Measurements from ENCODE around the gene RASSF5.
A peak's percentile ranks its signal among the peaks of the same experiment; 100 is the strongest.

The RASSF5 gene

GRCh38 chr1:206573762-206574161 lies 66.4 kb downstream of the RASSF5 start:
- H3K9me3 ChIP-seq (ENCODE audit: insufficient read depth, low read length, severe bottlenecking), result no peaks in the 10 kb centered on the region
- H3K27me3 ChIP-seq (ENCODE audit: insufficient read depth, low read length, poor library complexity), result no peaks in the 10 kb centered on the region
- peaks cover 29% of the 10 kb centered on the region for H3K4me1 ChIP-seq (ENCODE audit: insufficient read depth, low read length)
- no peak overlapping the region for H3K9ac ChIP-seq (ENCODE audit: low read depth, low read length)
- peaks cover 50% of the 10 kb centered on the region for H3K36me3 ChIP-seq (ENCODE audit: insufficient read depth, low read length)
- peak overlapping the region; percentile 54 for H3K27ac ChIP-seq (ENCODE audit: low read length)
- H3K4me3 ChIP-seq (ENCODE audit: low read depth in 1 of 2, low read length in 2 of 2), result no peak overlapping the region
- DNase-seq, result no peak
- H4K20me1 ChIP-seq (ENCODE audit: insufficient read depth, low read length), result peaks cover 41% of the 10 kb centered on the region
- H3K79me2 ChIP-seq (ENCODE audit: insufficient read depth, low read length), result peaks cover 98% of the 10 kb centered on the region
- no peak for ATAC-seq (ENCODE audit: insufficient read depth, low read depth)
- H2AFZ ChIP-seq (ENCODE audit: low read depth, low read length), result no peak overlapping the region
- H3K4me2 ChIP-seq (ENCODE audit: insufficient read depth, low read length), result no peak overlapping the region
- TF ChIP-seq EZH2 (IDR thresholded peaks at IDR 0.05; ENCODE audit: borderline replicate concordance, low read depth, low read length, severe bottlenecking) (no peak), CTCF (IDR thresholded peaks at IDR 0.05; ENCODE audit: borderline replicate concordance, extremely low read depth, low read length, poor library complexity, severe bottlenecking) (no peak)

GRCh38 chr1:206575165-206575893 lies 68.0 kb downstream of the RASSF5 start:
- Histone ChIP-seq H3K9ac (ENCODE audit: low read depth, low read length) (no peak overlapping the region), H3K4me3 (ENCODE audit: low read depth in 1 of 2, low read length in 2 of 2) (no peak overlapping the region), H3K4me2 (ENCODE audit: insufficient read depth, low read length) (peak overlapping the region; percentile 34), H3K9me3 (ENCODE audit: insufficient read depth, low read length, severe bottlenecking) (no peaks in the 10 kb centered on the region), H3K36me3 (ENCODE audit: insufficient read depth, low read length) (peaks cover 50% of the 10 kb centered on the region), H3K27ac (ENCODE audit: low read length) (peak overlapping the region; percentile 54), H3K79me2 (ENCODE audit: insufficient read depth, low read length) (peaks cover 99% of the 10 kb centered on the region), H4K20me1 (ENCODE audit: insufficient read depth, low read length) (peaks cover 44% of the 10 kb centered on the region), H2AFZ (ENCODE audit: low read depth, low read length) (no peak overlapping the region), H3K27me3 (ENCODE audit: insufficient read depth, low read length, poor library complexity) (no peaks in the 10 kb centered on the region), H3K4me1 (ENCODE audit: insufficient read depth, low read length) (peaks cover 29% of the 10 kb centered on the region)
- ATAC-seq (ENCODE audit: insufficient read depth, low read depth) (peak; percentile 77), DNase-seq (peak; percentile 61)
- TF ChIP-seq EZH2 (IDR thresholded peaks at IDR 0.05; ENCODE audit: borderline replicate concordance, low read depth, low read length, severe bottlenecking), result no peak
- TF ChIP-seq CTCF (IDR thresholded peaks at IDR 0.05; ENCODE audit: borderline replicate concordance, extremely low read depth, low read length, poor library complexity, severe bottlenecking), result no peak

- Histone ChIP-seq H3K4me1 (ENCODE audit: insufficient read depth, low read length) (peaks cover 29% of the 10 kb centered on the region), H3K27ac (ENCODE audit: low read length) (peak overlapping the region; percentile 54), H3K4me2 (ENCODE audit: insufficient read depth, low read length) (peak overlapping the region; percentile 34; the same call in 1 of the 2 replicates), H2AFZ (ENCODE audit: low read depth, low read length) (no peak overlapping the region), H4K20me1 (ENCODE audit: insufficient read depth, low read length) (peaks cover 47% of the 10 kb centered on the region), H3K9me3 (ENCODE audit: insufficient read depth, low read length, severe bottlenecking) (no peaks in the 10 kb centered on the region), H3K4me3 (ENCODE audit: low read depth in 1 of 2, low read length in 2 of 2) (no peak overlapping the region), H3K36me3 (ENCODE audit: insufficient read depth, low read length) (peaks cover 51% of the 10 kb centered on the region), H3K79me2 (ENCODE audit: insufficient read depth, low read length) (peaks cover 99% of the 10 kb centered on the region), H3K9ac (ENCODE audit: low read depth, low read length) (no peak overlapping the region), H3K27me3 (ENCODE audit: insufficient read depth, low read length, poor library complexity) (no peaks in the 10 kb centered on the region)
- DNase-seq (no peak), ATAC-seq (ENCODE audit: insufficient read depth, low read depth) (no peak)
- TF ChIP-seq CTCF (IDR thresholded peaks at IDR 0.05; ENCODE audit: borderline replicate concordance, extremely low read depth, low read length, poor library complexity, severe bottlenecking) (no peak), EZH2 (IDR thresholded peaks at IDR 0.05; ENCODE audit: borderline replicate concordance, low read depth, low read length, severe bottlenecking) (no peak)
Observed at GRCh38 chr1:206575894-206576737, 68.8 kb downstream of the RASSF5 start.

All from DND-41 (cell line).